ENCODE results near the gene SERPINB6.
"Not testable (repeated sequence)": the region's sequence is repeated elsewhere in the genome, so short reads cannot be mapped to it uniquely, and the experiment has no call there.

DNA sequence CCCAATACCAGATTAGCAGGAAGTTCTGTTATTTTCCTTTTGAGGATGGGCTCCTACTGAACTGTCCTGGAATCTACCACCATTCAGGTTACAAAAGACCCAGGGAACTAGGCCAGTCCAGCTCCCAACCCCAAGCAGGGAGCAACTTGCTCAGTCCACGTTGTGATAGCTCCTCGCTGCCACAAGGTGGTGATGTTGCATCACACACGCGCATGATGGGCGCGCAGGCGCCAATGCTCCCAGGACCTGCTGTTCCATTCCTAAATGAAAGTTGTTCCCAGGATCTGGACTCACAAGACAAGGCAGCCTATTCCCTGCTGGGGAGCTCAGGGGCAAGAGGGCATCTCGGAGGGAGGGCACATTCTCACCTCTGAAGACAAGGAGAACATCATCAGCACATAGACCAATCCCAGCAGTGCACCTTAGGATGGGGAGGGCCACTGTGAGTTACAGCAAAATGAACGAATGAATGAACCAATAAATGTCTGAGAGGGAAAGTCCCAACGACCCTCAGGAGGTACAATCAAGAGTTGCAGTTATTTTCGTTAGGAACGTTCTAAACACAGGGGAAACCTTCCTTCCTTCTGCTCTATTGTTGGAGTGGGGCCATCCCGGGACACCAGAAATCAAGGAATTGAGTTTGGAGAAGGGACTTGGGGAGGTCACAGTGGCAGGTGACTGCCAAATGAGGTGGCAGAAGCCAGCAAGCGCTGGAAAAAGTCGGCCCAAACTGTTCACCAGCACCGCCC, 27.1 kb upstream of the SERPINB6 start:
- TF ChIP-seq, protein P1, sequence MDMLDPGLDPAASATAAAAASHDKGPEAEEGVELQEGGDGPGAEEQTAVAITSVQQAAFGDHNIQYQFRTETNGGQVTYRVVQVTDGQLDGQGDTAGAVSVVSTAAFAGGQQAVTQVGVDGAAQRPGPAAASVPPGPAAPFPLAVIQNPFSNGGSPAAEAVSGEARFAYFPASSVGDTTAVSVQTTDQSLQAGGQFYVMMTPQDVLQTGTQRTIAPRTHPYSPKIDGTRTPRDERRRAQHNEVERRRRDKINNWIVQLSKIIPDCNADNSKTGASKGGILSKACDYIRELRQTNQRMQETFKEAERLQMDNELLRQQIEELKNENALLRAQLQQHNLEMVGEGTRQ (IDR thresholded peaks at IDR 0.05; ENCODE audit: low read depth, low read length): not testable (repeated sequence)
- not testable (repeated sequence) for TF ChIP-seq MAFK, POLR2A (IDR thresholded peaks at IDR 0.05; ENCODE audit: low read depth, low read length)
- TF ChIP-seq, protein P2, sequence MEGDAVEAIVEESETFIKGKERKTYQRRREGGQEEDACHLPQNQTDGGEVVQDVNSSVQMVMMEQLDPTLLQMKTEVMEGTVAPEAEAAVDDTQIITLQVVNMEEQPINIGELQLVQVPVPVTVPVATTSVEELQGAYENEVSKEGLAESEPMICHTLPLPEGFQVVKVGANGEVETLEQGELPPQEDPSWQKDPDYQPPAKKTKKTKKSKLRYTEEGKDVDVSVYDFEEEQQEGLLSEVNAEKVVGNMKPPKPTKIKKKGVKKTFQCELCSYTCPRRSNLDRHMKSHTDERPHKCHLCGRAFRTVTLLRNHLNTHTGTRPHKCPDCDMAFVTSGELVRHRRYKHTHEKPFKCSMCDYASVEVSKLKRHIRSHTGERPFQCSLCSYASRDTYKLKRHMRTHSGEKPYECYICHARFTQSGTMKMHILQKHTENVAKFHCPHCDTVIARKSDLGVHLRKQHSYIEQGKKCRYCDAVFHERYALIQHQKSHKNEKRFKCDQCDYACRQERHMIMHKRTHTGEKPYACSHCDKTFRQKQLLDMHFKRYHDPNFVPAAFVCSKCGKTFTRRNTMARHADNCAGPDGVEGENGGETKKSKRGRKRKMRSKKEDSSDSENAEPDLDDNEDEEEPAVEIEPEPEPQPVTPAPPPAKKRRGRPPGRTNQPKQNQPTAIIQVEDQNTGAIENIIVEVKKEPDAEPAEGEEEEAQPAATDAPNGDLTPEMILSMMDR (conservative IDR thresholded peaks at IDR 0.05; ENCODE audit: low read depth, low read length): peak; percentile 39; the same call in 1 of the 2 replicates
- TF ChIP-seq, protein P3, sequence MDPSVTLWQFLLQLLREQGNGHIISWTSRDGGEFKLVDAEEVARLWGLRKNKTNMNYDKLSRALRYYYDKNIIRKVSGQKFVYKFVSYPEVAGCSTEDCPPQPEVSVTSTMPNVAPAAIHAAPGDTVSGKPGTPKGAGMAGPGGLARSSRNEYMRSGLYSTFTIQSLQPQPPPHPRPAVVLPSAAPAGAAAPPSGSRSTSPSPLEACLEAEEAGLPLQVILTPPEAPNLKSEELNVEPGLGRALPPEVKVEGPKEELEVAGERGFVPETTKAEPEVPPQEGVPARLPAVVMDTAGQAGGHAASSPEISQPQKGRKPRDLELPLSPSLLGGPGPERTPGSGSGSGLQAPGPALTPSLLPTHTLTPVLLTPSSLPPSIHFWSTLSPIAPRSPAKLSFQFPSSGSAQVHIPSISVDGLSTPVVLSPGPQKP (IDR thresholded peaks at IDR 0.05; ENCODE audit: borderline replicate concordance, low read depth, low read length): not testable (repeated sequence)
